ENCODE results near the gene WBP2NL.
A peak's percentile ranks its signal among the peaks of the same experiment; 100 is the strongest.
"Not testable (repeated sequence)": the region's sequence is repeated elsewhere in the genome, so short reads cannot be mapped to it uniquely, and the experiment has no call there.

The WBP2NL gene

DNA sequence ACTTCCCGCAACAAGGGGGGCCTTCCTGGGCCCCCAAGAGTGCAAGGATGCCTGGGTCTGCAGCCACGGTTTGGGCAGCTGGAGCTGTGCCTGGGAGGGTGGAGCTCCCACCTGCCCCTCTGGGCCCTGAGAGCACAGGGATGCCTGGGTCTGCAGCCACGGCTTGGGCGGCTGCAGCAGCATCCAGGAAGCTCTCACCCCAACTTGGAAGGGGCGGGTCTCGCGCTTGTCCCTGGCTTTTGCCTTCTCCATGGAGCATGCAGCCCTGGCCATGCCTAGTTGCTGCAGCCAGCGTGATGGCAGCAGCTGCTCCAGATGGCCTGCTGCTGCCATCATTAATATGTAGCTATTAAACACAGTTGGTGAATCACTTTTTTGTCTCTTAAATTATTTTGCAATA is 36.7 kb downstream of the WBP2NL start:
- no peak for DNase-seq

DNA sequence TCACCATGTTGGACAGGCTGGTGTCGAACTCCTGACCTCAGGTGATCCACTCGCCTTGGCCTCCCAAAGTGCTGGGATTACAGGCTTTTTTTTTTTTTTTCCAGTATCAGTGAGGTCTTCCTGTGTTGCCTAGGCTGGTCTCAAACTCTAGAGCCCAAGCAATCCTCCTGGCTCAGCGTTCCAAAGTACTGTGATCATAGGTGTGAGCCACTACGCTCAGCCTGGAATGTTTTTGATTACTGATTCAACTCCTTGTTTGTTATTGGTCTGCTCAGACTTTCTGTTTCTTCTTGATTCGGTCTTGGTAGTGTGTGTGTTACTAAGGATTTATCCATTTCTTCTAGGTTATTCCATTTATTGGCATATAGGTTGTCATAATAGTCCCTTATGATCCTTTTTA is 40.7 kb downstream of the WBP2NL start:
- no peak for DNase-seq

DNA sequence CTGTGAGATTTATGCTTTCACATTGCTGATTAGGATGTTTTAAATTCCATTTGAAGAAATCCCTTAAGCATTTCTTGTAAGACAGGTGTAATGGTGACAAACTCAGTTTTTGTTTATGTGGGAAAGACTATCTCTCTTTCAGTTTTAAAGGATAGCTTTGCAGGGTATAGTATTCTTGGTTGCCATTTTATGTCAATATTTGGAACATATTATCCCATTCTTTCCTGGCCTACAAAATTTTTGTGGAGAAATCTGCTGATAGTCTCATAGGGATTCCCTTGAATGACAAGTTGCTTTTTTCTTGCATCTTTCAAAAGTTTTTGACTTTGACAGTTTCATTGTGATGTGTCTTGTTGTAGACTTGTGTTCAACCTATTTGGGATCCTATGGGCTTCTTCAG is 43.2 kb downstream of the WBP2NL start:
- no peak for DNase-seq

DNA sequence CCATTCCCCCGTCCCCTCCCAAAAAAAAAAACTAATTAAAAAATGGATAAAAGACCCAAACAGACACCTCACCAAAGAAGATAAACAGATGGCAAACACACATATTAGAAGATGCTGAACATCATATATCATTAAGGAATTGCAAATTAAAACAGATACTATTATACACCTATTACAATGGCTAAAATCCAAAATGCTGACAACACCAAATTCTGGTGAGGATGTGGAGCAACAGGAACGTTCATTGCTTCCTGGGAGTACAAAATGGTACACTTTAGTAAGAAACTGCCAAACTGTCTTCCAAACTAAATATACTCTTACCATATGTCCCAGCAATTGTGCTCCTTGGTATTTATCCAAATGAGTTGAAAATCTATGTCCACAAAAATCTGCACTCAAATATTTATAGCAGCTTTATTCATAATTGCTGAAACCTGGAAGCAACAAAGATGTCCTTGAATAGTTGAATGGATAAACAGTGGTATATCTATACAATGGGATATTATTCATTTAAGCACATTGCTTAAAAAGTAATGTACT is 52.1 kb downstream of the WBP2NL start:
- DNase-seq, result no peak

DNA sequence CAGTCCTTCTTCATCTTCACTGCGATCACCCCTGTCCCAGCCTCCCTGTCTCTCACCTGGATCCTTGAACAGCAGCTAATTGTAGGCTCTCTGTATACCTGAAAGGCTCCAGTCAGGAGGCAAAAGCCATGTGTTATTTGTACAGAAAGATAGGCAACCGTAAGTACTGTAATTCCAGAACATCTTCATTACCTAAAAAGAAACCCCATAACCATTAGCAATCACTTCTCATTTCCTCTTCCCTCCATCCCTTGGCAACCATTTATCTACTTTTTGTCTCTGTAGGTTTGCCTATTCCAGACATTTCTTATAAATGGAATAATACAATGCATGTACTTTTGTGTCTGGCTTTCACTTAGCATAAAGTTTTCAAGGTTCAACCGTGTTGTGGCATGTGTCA is 54.2 kb downstream of the WBP2NL start:
- DNase-seq, result no peak

DNA sequence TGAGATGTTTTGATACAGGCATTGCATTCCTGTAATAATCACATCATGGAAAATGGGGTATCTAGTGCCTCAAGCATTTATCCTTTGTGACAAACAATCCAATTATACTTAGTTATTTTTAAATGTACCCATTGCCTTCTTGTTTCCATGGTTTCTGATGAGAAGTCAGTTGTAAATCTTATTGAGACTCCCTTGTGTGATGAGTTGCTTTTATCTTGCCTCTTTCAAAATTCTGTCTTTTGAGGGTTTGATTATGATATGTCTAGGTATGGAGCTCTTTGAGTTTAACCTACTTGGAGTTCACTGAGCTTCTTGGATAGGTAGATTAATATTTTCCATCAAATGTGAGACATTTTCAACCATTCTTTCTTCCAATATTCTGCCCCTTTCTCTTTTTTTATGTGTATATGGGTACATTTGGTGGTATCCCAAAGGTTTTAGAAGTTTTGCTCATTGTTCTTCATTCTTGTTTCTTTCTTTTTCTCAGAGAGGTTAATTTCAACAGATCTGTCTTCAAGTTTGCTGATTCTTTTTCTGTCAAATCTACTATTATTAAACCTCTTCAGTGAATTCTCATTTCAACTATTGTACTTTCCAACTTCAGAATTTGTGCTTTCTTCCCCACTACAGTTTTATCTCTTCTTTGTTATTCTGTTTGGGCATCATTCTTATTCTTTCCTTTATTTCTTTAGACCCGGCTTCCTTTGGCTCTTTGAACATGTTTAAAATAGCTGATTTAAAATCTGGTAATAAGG is 58.3 kb downstream of the WBP2NL start:
- DNase-seq, result no peak

DNA sequence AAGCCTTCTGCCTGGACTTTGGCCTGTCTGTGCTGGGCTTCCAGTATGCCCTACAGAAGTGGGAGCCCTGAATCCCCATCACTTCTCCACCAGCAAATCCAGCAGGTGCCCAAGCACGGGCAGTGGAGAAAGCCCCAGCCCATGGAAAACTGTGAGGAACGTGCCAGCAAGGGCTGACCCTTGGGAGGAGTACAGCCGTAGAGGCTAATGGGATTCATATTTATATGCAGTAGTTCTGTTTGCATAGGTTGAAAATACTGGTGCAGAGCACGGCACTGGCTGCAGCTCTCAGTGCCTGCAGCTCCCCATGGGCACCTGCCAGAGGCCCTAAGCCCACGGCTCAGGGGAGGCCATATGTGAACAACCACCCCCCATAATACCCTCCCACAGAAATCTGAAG is 61.9 kb downstream of the WBP2NL start:
- DNase-seq, result no peak

DNA sequence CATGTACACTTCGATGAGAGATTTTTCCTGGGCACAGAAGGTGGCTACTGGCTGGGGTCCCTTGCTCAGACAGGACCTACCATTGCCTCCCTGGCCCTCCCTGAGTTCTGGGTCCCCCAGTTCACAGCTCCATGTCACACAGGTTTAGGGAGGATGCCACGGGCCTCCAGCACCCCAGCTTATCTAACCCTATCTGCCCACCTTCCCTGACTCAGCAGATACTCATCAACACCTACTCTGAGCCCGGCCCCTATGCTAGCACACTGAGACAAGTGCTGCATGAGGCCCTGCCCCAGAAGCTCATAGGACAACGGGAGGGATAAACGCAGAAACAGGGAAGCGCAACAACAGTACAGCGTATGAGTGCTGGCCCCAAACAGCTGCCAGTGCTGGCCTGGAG is 62.5 kb downstream of the WBP2NL start:
- DNase-seq, result no peak

DNA sequence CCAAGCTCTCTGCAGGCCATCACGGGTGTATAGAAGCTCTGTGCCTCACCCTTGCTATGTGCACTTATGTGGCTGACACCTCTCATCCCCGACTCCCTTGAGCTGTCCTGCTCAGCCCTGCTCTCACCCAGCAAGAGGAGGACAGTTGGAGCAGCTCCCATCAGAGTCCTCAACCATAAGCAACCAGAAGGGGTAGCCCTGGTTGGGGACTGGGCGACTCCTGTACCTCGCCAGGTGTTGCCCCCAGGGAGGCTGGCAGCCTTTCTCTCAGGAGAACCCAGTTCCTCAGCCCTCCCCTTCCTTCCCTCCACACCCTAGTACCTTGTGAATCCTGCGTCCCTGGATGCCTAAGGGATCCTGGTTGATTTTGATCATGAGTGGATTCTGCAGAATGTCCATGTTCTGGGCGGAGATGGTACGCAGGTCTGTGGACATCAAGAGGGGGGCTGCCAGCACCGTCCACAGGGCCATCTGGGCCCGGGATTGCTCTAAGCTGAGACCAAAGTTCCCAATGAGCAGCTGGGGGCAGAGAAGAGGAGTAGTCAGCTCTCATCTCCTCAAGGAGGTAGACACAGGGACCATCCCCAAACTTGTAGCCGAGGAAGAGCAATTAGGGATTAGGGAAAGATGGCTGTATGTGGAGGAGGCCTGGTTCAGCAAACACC is 64.0 kb downstream of the WBP2NL start:
- no peak for DNase-seq

DNA sequence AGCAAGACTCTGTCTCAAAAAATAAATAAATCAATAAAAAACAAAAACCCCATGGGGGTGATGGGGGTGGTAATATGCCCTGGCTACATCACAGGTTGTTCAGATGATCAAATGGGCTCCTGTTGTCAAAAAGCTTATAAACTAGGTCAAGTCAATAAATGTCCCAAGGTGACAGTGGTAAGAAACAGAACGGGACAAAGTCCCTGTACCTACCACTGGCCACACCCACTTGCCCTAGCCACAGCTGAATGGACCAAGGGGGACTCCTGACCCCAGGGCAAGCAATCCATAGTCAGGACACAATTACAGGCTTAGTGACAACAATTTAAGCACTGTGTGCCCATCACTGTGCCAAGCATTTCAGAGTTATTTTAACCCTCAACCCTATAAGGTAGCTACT is 66.0 kb downstream of the WBP2NL start:
- DNase-seq, result no peak

DNA sequence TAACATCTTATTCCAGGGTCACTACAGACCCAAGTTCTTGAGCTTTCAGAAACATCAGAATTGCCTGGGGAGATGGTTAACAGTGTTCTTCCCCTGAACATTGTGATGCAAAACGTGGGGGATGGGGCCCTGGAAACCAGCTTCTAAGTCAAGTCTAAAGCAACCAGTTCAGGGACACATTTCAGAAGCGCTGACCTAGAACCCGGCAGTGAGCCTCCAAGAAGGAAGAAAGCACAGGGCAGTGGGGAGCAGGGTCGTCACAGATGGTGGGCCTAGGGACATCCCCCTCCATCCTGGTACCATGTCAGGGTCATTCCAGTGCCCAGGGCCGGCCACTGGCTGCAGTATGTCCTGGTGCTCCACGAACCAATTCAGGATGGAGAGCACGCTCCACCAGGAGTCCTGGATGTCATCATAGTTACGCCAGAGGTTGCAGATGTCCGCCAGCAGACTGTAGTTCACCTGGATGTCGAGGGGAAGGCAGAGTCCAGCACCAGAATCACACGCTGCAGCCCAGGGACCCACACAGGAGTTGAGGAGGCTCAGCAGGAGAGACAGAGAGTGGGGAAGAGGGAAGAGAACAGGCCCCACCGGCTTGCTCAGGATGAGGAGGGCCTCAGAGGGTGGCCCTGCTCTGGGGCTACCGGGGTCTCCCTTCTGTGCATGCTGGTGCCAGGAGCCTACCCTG is 67.0 kb downstream of the WBP2NL start:
- no peak for DNase-seq

DNA sequence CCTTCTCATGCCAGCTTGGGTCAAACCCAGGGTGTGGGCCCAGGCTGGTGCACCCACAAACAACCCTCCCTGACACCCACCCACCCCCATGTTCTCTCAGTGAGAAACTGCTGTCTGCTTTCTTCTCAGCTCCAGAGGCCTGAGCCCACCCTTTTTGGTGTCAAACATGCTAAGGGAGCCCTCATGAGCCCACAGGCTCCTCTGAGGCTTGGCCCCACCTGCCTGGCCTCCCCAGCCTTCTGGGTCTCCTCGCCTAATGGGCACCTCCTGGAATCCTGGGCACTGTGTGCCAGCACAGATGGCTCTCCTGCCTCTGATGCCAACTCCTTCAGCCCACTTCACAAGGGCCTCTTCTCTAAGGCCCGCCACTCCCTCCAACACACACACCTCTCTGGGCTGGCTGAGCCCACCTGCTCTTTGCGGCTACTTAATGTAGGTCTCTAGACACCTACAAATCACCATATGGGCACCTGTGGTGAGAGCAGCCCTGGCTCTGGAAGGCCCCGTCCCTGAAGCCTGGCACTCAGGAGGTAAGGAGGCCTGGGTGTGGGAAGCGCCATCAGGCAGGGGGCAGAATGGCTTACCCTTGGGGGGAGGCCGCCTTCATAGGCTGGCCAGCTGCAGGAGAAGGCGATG is 67.7 kb downstream of the WBP2NL start:
- no peak for DNase-seq

DNA sequence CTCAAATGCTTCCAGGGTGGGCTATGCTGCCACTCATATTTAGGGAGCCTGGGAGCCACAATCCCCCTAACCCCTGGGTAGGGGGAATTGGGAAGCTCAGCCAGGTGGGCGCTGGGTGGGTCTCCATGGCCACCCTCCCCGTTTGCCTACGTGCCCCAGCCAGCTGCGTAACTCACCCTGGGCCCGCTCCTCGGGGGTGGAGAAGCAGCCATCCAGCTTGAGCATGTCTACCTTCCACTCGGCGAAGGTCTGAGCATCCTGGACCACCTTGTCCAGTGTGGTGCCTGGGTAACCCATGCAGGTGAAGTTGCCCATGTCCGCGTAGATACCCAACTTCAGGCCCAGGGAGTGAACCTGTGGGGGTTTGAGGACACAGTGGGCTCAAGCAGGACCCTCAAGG is 68.3 kb downstream of the WBP2NL start:
- no peak for DNase-seq

DNA sequence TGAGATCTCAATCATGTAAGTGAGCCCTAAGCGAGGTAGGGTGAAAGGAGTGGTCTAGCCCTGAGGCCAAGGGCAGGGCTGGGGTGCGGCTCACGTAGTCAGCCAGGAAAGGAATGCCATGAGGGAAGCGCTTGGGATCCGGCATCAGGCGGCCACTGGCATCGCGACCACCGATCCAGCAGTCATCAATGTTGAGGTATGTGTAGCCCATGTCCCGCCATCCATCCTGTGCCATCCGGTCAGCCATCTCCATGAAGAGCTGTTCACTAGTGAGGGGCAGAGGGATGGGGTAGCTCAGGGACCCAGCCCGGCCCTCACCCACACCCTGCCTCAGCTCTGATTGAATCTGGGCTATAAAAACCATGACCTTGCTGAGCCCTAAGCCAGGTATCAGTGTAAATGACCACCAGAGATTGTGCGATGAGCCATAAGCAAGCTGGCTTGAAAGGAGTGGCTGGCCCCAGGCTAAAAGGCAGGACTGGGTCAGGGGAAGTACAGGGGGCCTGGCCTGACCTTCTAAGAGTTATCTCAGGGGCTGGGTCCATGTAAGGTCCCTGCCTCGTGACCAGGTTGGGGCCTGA is 69.2 kb downstream of the WBP2NL start:
- no peak for DNase-seq

DNA sequence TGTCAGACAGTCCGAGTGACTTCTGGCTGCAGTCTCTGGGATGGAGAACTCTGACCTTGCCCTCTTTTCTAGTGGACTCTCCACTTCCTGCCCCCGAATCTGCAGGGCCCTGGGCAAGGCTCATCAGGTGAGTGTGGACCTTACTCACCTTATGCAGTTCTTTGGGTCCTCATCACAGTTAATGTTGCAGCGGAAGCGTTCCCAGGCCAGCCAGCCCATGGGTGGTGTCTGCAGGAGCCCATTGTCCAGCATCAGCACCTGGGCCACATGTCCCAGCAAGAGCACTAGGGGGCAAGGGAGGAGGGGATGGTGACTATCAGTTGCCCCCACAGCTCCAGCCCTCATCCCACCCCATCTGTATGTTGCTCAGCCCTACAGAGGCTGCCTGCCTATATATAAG is 69.7 kb downstream of the WBP2NL start:
- DNase-seq, result no peak

DNA sequence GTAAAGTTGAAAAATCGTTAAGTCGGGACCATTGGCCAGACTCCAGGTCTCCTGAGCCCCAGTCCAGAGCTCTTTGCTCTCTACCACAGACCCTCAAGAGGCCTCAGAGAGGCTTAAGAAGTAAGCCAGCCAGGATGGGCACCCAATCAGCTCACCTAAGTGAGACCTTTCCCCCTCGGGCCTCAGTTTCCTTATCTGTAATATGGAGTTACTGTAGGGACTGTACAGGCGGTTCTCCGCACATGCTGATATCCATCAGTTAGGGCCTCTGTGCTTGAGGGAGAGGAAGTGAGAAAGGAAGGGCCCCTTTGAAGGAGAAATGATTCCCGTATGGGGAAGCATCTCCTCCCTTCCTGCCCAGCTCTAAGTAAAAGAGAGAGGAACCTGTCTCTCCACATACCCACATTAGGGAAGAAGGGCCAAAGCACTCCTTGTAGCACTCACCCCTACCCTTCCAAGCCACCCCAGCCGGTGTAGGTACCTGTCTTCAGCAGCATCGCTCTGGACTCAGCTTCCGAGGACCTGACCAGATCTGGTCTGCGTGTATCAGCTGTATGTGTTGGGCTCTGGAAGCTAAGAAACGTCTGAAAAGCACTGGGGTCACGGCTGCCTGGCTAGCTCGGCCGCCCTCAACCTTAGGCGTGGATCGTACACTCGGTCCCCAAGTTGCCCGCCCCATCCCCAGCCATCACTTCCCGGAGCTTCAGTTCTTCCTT is 71.4 kb downstream of the WBP2NL start:
- no peak for DNase-seq

DNA sequence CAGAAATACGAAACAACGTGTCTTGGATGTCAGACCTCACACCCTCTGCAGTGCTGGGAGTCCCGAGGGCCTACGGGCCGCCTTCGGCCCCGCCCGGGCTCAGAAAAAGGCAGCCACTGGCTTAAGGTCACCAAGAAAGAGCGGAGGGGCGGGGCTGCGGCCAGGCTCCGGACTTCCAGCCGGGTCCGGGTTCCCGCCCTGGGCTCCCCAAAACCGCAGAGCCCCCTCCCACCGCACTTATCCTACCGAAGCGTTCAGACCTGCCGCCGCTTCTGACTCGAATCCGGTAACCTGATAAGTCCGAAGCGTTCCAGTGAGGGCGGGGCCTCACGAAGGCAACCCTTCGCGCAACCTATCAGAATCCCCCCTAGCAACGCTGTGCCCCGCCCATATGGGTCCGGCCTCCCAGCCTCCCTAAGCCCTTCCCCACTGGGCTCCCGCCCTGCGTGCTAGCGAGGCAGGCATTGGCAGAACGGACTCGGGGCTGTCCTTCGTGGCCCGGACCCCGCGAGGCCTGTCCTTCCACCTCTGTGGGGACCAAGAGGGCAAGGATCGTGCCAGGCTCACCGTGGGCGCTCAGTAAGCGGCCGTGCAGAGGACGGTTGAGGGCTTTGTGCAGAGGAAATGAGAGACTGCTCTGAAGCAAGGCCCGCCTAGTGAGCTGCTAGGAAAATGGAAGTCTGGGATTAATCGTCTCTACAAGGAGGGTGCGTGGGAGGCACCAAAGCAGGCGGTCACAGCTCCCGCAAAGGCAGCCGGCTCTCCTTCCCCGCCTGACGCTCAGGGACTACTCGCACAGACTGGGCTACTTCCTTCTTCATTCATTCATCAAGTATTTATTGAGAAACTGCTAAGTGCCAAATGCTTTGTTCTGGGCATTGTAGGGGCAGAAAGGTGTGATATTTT is 72.2 kb downstream of the WBP2NL start, which contains the start of gene NAGA:
NAGA (minus strand) TSS at position 296 of the 906 bp plus-strand sequence. CDS start 515 bp downstream, outside the sequence.
- peak; percentile 72 for DNase-seq

DNA sequence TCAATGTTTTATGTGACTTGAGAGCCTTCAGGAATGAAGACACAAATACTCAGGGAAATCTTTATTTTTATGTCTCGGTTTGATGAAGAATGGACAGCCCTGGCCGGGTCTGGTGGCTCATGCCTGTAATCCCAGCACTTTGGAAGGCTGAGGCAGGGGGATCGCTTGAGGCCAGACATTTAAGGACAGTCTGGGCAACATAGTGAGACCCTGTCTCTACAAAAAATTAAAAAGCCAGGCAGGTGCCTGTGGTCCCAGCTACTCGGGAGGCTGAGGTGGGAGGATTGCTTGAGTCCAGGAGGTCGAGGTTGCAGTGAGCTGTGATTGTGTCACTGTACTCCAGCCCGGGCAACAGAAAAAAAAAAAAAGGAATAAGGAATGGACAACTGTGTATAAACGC is 72.9 kb downstream of the WBP2NL start:
- DNase-seq, result not testable (repeated sequence)

DNA sequence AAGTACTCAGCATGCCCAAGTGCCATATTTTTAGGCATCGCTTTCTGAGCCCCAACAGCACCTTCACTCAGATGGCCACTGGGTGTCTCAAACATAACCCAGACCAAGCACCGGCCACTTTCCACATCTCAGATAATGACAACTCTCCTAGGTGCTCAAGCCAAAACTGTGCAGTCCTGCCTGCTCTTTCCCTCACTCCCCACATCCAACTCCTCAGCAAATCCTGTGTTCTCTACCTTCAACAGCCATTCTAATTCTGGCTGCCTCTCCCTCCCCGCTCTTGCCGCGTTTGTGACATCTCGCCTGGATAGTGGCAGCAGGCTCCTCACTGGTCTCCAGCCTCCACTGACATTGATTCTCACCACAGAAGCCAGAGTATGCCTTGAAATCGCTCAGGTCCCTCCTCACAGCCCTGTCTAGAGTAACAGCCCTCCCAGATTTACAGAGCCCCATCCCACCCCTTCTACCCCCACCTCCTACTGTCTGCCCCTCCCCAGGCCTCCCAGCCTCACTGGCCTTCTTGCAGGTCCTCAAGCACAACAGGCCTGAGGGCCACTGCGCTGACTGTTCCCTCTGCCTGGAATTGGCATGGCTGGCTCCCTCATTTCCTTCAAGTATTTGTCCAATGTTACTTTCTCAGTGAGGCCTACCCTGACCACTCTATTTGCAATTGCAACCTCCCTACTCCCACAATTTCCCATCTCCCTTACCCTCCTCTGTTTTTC is 74.2 kb downstream of the WBP2NL start:
- no peak for DNase-seq

DNA sequence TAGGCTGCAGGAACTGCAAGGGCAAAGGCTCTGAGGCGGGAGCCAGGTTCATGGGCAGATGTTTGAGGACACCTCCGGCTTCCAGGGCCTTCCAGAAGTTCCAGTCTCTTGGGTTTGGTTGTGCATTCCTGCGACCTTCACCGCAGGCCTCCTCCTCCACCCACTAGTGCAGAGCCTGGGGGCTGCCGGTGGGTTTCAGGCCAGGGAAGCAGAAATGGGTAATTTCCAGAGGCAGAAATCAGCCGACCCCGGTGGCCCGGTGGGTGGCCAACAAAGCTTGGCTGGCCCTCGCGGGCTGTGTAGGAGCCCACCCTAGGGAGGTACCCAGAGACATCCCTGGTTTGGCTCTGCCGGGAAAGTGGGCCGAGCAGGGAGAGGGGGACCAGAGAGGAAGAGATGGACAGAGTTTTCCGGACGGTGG is 75.0 kb downstream of the WBP2NL start:
- DNase-seq, result no peak

Data from NCI-H2029 treated with DMSO at 0.1 percent for 48 hours (cell line).